BLaER1 (cell line): ENCODE measurements around the gene MAML3.

Experiments
- H3K27ac ChIP-seq: shearing (Covaris generic); formaldehyde crosslinking; 2 replicates; pipeline ENCODE4 v1.8.1; 2022
- H3K27me3 ChIP-seq: shearing (Covaris generic); formaldehyde crosslinking; 2 replicates; pipeline ENCODE4 v1.8.1; 2022
- H3K36me3 ChIP-seq: shearing (Covaris generic); formaldehyde crosslinking; 2 replicates; pipeline ENCODE4 v1.8.1; 2022
- H3K4me1 ChIP-seq: shearing (Covaris generic); formaldehyde crosslinking; 2 replicates; pipeline ENCODE4 v1.8.1; 2022
- H3K4me2 ChIP-seq: shearing (Covaris generic); formaldehyde crosslinking; 2 replicates; pipeline ENCODE4 v1.8.1; 2022
- H3K4me3 ChIP-seq: shearing (Covaris generic); formaldehyde crosslinking; 2 replicates; pipeline ENCODE4 v1.8.1; 2022
- H3K9ac ChIP-seq: shearing (Covaris generic); formaldehyde crosslinking; 2 replicates; pipeline ENCODE4 v1.8.1; 2022
- H3K9me3 ChIP-seq: shearing (Covaris generic); formaldehyde crosslinking; 2 replicates; pipeline ENCODE4 v1.8.1; 2022
- H4K20me1 ChIP-seq: shearing (Covaris generic); formaldehyde crosslinking; 2 replicates; pipeline ENCODE4 v1.8.1; 2022
- Cebpa-rat ChIP-seq: shearing (Covaris generic); IDR thresholded peaks from 2 replicates; pipeline ENCODE4 v1.8.1; 2022

Gene MAML3

GRCh38 chr4:140028676-140029517 lies 125.1 kb downstream of the MAML3 start:
- Histone ChIP-seq H3K27me3 (no peaks in the 10 kb centered on the region), H3K27ac (no peak overlapping the region), H3K36me3 (no peaks in the 10 kb centered on the region), H3K9ac (no peak overlapping the region), H3K4me1 (peaks cover 6% of the 10 kb centered on the region), H4K20me1 (peaks cover 34% of the 10 kb centered on the region), H3K4me2 (no peak overlapping the region), H3K9me3 (no peaks in the 10 kb centered on the region), H3K4me3 (no peak overlapping the region)
- TF ChIP-seq Cebpa-rat, result no peak

- no peaks in the 10 kb centered on the region for H3K36me3 ChIP-seq
- H3K4me1 ChIP-seq, result peaks cover 6% of the 10 kb centered on the region
- H4K20me1 ChIP-seq, result peaks cover 38% of the 10 kb centered on the region
- H3K27ac ChIP-seq, result no peak overlapping the region
- no peaks in the 10 kb centered on the region for H3K27me3 ChIP-seq
- H3K4me3 ChIP-seq, result no peak overlapping the region
- H3K9ac ChIP-seq, result no peak overlapping the region
- TF ChIP-seq Cebpa-rat, result no peak
- H3K9me3 ChIP-seq, result no peaks in the 10 kb centered on the region
- no peak overlapping the region for H3K4me2 ChIP-seq
These were observed 125.9 kb downstream of the MAML3 start for GRCh38 chr4:140028101-140028500.

GRCh38 chr4:140027101-140027500 lies 126.9 kb downstream of the MAML3 start:
- Histone ChIP-seq H3K9ac (no peak overlapping the region), H3K4me2 (no peak overlapping the region), H3K9me3 (no peaks in the 10 kb centered on the region)

GRCh38 chr4:140025470-140025869 lies 128.5 kb downstream of the MAML3 start:
- Histone ChIP-seq H3K4me2 (no peak overlapping the region), H3K9ac (no peak overlapping the region), H3K27me3 (no peaks in the 10 kb centered on the region), H3K36me3 (no peaks in the 10 kb centered on the region), H4K20me1 (peaks cover 31% of the 10 kb centered on the region), H3K4me1 (peaks cover 6% of the 10 kb centered on the region), H3K9me3 (no peaks in the 10 kb centered on the region), H3K27ac (no peak overlapping the region), H3K4me3 (no peak overlapping the region)
- no peak for TF ChIP-seq Cebpa-rat

More at GRCh38 chr4:140027101-140027500, 126.9 kb downstream of the MAML3 start:
- Histone ChIP-seq H4K20me1 (peaks cover 40% of the 10 kb centered on the region), H3K27ac (no peak overlapping the region), H3K4me3 (no peak overlapping the region), H3K27me3 (no peaks in the 10 kb centered on the region), H3K36me3 (no peaks in the 10 kb centered on the region), H3K4me1 (peaks cover 6% of the 10 kb centered on the region)
- no peak for TF ChIP-seq Cebpa-rat

- H3K27me3 ChIP-seq, result no peaks in the 10 kb centered on the region
- H3K27ac ChIP-seq, result no peak overlapping the region
- no peaks in the 10 kb centered on the region for H3K36me3 ChIP-seq
- peaks cover 9% of the 10 kb centered on the region; the same call in 1 of the 2 replicates for H3K4me1 ChIP-seq
- peaks cover 26% of the 10 kb centered on the region for H4K20me1 ChIP-seq
- TF ChIP-seq Cebpa-rat, result no peak
- H3K4me2 ChIP-seq, result no peak overlapping the region
- H3K9me3 ChIP-seq, result peaks cover 2% of the 10 kb centered on the region
- no peak overlapping the region for H3K4me3 ChIP-seq
- H3K9ac ChIP-seq, result no peak overlapping the region
These were observed 133.3 kb downstream of the MAML3 start for GRCh38 chr4:140020457-140021361.

- TF ChIP-seq Cebpa-rat, result no peak
- H3K4me2 ChIP-seq, result no peak overlapping the region
- H3K9ac ChIP-seq, result no peak overlapping the region
- peaks cover 9% of the 10 kb centered on the region; the same call in 1 of the 2 replicates for H3K4me1 ChIP-seq
- H3K27ac ChIP-seq, result no peak overlapping the region
- H3K36me3 ChIP-seq, result no peaks in the 10 kb centered on the region
- peaks cover 26% of the 10 kb centered on the region for H4K20me1 ChIP-seq
- no peaks in the 10 kb centered on the region for H3K27me3 ChIP-seq
- peaks cover 6% of the 10 kb centered on the region for H3K9me3 ChIP-seq
- no peak overlapping the region for H3K4me3 ChIP-seq
These were observed 134.2 kb downstream of the MAML3 start for GRCh38 chr4:140019619-140020347.

GRCh38 chr4:140018931-140019618 lies 134.9 kb downstream of the MAML3 start:
- Histone ChIP-seq H3K27me3 (no peaks in the 10 kb centered on the region), H3K4me1 (peaks cover 9% of the 10 kb centered on the region; the same call in 1 of the 2 replicates), H4K20me1 (peaks cover 26% of the 10 kb centered on the region), H3K4me2 (peak overlapping the region; percentile 1; the same call in 1 of the 2 replicates), H3K36me3 (no peaks in the 10 kb centered on the region), H3K27ac (no peak overlapping the region), H3K9ac (no peak overlapping the region), H3K9me3 (peaks cover 6% of the 10 kb centered on the region), H3K4me3 (no peak overlapping the region)
- TF ChIP-seq Cebpa-rat, result no peak

- H3K27ac ChIP-seq, result no peak overlapping the region
- peaks cover 6% of the 10 kb centered on the region; the same call in 1 of the 2 replicates for H3K4me1 ChIP-seq
- H3K9me3 ChIP-seq, result peaks cover 6% of the 10 kb centered on the region
- peaks cover 14% of the 10 kb centered on the region for H4K20me1 ChIP-seq
- no peak overlapping the region for H3K4me2 ChIP-seq
- no peak for TF ChIP-seq Cebpa-rat
- H3K4me3 ChIP-seq, result no peak overlapping the region
- no peak overlapping the region for H3K9ac ChIP-seq
- H3K27me3 ChIP-seq, result no peaks in the 10 kb centered on the region
- H3K36me3 ChIP-seq, result no peaks in the 10 kb centered on the region
These were observed 139.7 kb downstream of the MAML3 start for GRCh38 chr4:140014284-140014683.
